OCI-LY3 (cell line): ENCODE measurements around the gene USP30.

ENCODE experiments used
- H2AFZ ChIP-seq: fragments of 200-600, 300-600 bp; shearing (Covaris generic); 2 replicates; pipeline ENCODE4 v1.6.0; 2014; ENCODE audit warnings: antibody characterized with exemption, low read depth, low read length
- H3K27ac ChIP-seq: fragments of 200-600, 300-600 bp; sonication (generic); 2 replicates; pipeline ENCODE4 v1.5.1; 2014; ENCODE audit warnings: mild to moderate bottlenecking, low read length, moderate library complexity, mixed read lengths
- H3K27me3 ChIP-seq: fragments of 200-600, 300-600 bp; sonication (generic); 2 replicates; pipeline ENCODE4 v1.6.1; 2014; ENCODE audit warnings: low read depth, low read length, mixed read lengths
- H3K36me3 ChIP-seq: fragments of 200-600, 300-600 bp; sonication (generic); replicated peaks from 2 replicates; pipeline ENCODE3; 2014; ENCODE audit warnings: low read depth, low read length, mixed read lengths
- H3K4me1 ChIP-seq: fragments of 300-600, 200-600 bp; sonication (generic); 2 replicates; pipeline ENCODE4 v1.6.1; 2014; ENCODE audit warnings: low read length, mixed read lengths
- H3K4me2 ChIP-seq: fragments of 200-600, 300-600 bp; sonication (generic); 2 replicates; pipeline ENCODE4 v1.6.1; 2014; ENCODE audit warnings: low read length, mixed read lengths
- H3K4me3 ChIP-seq: fragments of 300-600, 200-600 bp; sonication (generic); 2 replicates; pipeline ENCODE4 v1.5.1; 2014; ENCODE audit warnings: antibody characterized with exemption, mild to moderate bottlenecking, low read length, moderate library complexity
- H3K79me2 ChIP-seq: fragments of 300-600, 200-600 bp; shearing (Covaris generic); 2 replicates; pipeline ENCODE4 v1.6.1; 2014; ENCODE audit warnings: mild to moderate bottlenecking, low read length, mixed read lengths
- H3K9ac ChIP-seq: fragments of 300-600, 200-600 bp; shearing (Covaris generic); 2 replicates; pipeline ENCODE4 v1.6.0; 2014; ENCODE audit warnings: mild to moderate bottlenecking, low read length, moderate library complexity
- H3K9me3 ChIP-seq: fragments of 200-600, 300-600 bp; shearing (Covaris generic); 2 replicates; pipeline ENCODE4 v1.6.1; 2014; ENCODE audit warnings: low read length, mixed read lengths; ENCODE audit not compliant: insufficient read depth
- H4K20me1 ChIP-seq: fragments of 200-600, 300-600 bp; sonication (generic); 2 replicates; pipeline ENCODE4 v1.6.1; 2016; ENCODE audit warnings: low read length, mixed read lengths; ENCODE audit not compliant: insufficient read depth
- CTCF ChIP-seq: fragments of 200-600, 300-600 bp; sonication (generic); IDR thresholded peaks from 2 replicates; pipeline ENCODE4 v1.5.1; 2014; ENCODE audit warnings: antibody characterized with exemption, low read length, low read depth
- EZH2phosphoT487 ChIP-seq: fragments of 200-600 bp; shearing (Covaris generic); IDR thresholded peaks from 2 replicates; pipeline ENCODE4 v1.6.1; 2018; ENCODE audit warnings: antibody characterized with exemption, mixed run types, low read depth

The USP30 gene

GRCh38 chr12:109105176-109105575 lies 52.8 kb downstream of the USP30 start:
- no peaks in the 10 kb centered on the region for H3K9me3 ChIP-seq
- no peak overlapping the region for H3K4me3 ChIP-seq
- no peak overlapping the region for H3K9ac ChIP-seq
- TF ChIP-seq EZH2phosphoT487 (no peak), CTCF (no peak)
- H3K27me3 ChIP-seq, result no peaks in the 10 kb centered on the region
- no peak overlapping the region for H3K4me2 ChIP-seq
- no peak overlapping the region for H3K27ac ChIP-seq
- no peak overlapping the region for H2AFZ ChIP-seq
- peaks cover 4% of the 10 kb centered on the region; the same call in 1 of the 2 replicates for H4K20me1 ChIP-seq
- H3K79me2 ChIP-seq, result no peaks in the 10 kb centered on the region; the same call in 1 of the 2 replicates
- H3K36me3 ChIP-seq, result peaks cover 50% of the 10 kb centered on the region
- no peaks in the 10 kb centered on the region for H3K4me1 ChIP-seq

GRCh38 chr12:109109746-109110350 lies 57.5 kb downstream of the USP30 start:
- H3K9me3 ChIP-seq, result no peaks in the 10 kb centered on the region
- no peak overlapping the region for H3K9ac ChIP-seq
- peaks cover 4% of the 10 kb centered on the region; the same call in 1 of the 2 replicates for H4K20me1 ChIP-seq
- no peak overlapping the region for H2AFZ ChIP-seq
- no peaks in the 10 kb centered on the region for H3K79me2 ChIP-seq
- TF ChIP-seq CTCF (no peak), EZH2phosphoT487 (no peak)
- H3K4me2 ChIP-seq, result no peak overlapping the region
- H3K27ac ChIP-seq, result no peak overlapping the region
- H3K36me3 ChIP-seq, result peaks cover 26% of the 10 kb centered on the region
- no peak overlapping the region for H3K4me3 ChIP-seq
- H3K27me3 ChIP-seq, result no peaks in the 10 kb centered on the region
- no peaks in the 10 kb centered on the region for H3K4me1 ChIP-seq

GRCh38 chr12:109110988-109111495 lies 58.7 kb downstream of the USP30 start:
- H3K27me3 ChIP-seq, result no peaks in the 10 kb centered on the region
- H3K9me3 ChIP-seq, result no peaks in the 10 kb centered on the region
- TF ChIP-seq CTCF, result no peak
- TF ChIP-seq EZH2phosphoT487, result no peak
- no peak overlapping the region for H3K9ac ChIP-seq
- H3K4me1 ChIP-seq, result no peaks in the 10 kb centered on the region
- no peak overlapping the region for H3K4me3 ChIP-seq
- peaks cover 16% of the 10 kb centered on the region for H3K36me3 ChIP-seq
- H4K20me1 ChIP-seq, result no peaks in the 10 kb centered on the region
- no peak overlapping the region for H3K4me2 ChIP-seq
- H3K79me2 ChIP-seq, result no peaks in the 10 kb centered on the region
- H2AFZ ChIP-seq, result no peak overlapping the region
- no peak overlapping the region for H3K27ac ChIP-seq

GRCh38 chr12:109112720-109113465 lies 60.5 kb downstream of the USP30 start:
- Histone ChIP-seq H3K27me3 (no peaks in the 10 kb centered on the region), H3K27ac (no peak overlapping the region), H3K4me3 (no peak overlapping the region), H3K4me2 (no peak overlapping the region), H3K9me3 (no peaks in the 10 kb centered on the region), H3K36me3 (peaks cover 8% of the 10 kb centered on the region), H4K20me1 (no peaks in the 10 kb centered on the region), H3K79me2 (no peaks in the 10 kb centered on the region), H3K4me1 (no peaks in the 10 kb centered on the region), H3K9ac (no peak overlapping the region), H2AFZ (no peak overlapping the region)
- no peak for TF ChIP-seq EZH2phosphoT487
- TF ChIP-seq CTCF, result no peak
